Medulla oblongata (tissue), 1 donor: ENCODE results near the gene NETO1.

Source experiments
- DNase-seq: peaks from one replicate; pipeline ENCODE4 v3.0.0-alpha.2; 2015; ENCODE audit errors: extremely low spot score

Gene NETO1

DNA sequence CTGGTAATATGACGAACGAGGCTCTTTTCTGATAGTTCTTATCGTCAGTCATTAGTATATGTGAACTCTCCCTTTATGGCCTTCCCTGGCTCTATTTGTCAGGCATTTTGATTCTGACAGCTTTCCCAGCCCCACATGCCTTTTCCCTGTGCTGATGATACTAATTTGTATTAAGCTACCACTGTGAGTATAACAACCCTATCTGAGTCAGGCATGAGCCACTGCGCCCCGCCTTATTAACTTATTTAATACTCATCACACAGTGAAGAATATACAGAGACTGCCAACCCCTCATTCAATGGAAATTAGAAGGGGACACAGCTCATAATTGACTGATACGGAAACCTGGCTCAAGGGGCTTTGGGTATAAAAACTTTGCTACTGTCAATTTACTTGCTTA lies 140.0 kb downstream of the NETO1 start:
- no peak for DNase-seq

DNA sequence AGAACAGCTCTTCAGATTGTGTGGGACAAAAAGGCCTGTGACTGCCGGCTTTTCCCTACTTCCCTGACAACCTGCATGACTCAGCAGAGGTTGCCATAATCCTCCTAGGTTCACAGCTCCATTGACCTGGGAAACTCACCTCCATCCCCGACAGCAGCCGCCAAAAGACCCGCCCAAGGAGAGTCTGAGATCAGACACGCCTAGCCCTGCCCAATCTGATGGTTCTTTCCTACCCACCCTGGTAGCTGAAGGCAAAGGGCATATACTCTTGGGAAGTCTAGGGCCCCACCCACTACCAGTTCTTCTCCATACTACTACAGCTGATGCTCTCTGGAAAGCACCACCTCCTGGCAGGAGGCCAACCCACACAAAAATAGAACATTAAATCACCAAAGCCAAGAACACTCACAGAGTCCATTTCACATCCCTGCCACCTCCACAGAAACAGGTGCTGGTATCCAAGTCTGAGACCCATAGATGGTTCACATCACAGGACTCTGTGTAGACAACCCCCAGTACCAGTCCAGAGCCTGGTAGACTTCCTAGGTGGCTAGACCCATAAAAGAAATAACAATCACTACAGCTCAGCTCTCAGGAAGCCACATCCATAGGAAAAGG lies 140.6 kb downstream of the NETO1 start:
- no peak for DNase-seq

DNA sequence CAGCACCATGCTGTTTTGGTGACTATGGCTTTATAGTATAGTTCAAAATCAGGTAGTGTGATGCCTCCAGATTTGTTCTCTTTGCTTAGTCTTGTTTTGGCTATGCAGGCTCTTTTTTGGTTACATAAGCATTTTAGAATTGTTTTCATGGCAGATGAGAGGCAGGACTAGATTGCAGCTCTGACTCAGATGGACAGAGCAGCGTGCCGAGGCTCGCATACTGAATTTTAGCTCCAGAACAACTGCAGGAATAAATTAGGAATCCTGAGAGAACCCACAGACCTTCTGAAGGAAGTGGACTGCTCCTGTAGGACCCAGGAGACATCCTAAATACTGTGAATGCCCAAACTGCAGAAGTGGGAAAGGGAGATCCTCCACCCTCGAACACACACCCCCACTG lies 141.6 kb downstream of the NETO1 start:
- no peak for DNase-seq

DNA sequence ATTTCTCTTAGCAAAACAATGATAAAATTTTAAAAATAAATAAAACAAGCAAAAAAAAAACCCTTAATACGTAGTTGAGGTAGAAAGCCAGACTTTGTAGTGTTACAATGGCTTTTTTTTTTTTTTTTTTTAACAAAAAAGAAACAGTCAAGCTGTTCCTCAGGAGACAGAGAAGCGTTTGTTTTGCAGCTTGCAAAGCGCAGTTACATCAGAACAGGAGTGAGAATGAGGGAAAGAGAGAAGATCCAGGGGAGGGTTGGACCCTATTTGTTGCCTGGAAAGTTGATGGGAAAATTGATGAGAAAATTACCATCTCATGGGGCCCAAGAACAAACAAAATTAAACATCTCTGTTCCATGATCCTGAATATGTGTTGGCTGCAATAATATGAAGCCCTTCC lies 146.5 kb downstream of the NETO1 start:
- peak; percentile 50 for DNase-seq

DNA sequence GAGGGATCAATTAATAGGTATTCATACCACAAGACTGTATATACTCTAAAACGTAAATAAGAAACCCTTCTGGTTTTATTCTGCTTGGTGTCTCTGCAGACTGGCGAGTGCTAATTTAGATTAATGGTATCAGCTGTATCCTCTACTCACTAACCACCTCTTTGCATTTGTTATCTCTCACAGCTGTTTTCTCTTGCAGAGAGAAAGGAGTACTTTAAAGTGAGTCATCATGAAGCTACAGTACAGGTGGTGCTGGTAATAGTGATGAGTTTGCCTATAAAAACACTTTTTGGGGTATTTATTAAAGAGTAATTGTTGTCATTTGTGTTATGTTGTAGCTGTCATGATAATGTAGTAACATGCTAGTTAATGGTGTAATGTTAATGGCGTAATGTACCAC lies 147.7 kb downstream of the NETO1 start:
- DNase-seq: no peak

DNA sequence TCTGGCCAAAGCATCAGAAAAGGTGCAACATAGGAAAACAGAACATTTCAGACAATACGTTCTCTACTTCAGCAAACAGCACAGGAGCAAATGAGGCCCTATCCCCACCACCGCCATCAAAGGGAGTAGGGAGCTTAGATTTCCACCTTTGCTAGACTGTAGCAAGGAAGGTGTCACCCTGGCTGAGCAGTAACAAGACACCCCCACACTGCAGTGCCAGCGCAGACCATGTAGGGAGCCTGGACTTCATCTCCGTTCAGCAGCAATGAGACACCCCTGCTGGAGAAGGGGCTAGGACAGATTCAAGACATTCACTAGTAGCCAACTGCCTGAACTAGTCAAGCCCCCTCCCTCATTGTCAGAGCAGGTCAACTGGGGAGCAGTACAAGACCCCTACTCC lies 163.6 kb downstream of the NETO1 start:
- no peak for DNase-seq

DNA sequence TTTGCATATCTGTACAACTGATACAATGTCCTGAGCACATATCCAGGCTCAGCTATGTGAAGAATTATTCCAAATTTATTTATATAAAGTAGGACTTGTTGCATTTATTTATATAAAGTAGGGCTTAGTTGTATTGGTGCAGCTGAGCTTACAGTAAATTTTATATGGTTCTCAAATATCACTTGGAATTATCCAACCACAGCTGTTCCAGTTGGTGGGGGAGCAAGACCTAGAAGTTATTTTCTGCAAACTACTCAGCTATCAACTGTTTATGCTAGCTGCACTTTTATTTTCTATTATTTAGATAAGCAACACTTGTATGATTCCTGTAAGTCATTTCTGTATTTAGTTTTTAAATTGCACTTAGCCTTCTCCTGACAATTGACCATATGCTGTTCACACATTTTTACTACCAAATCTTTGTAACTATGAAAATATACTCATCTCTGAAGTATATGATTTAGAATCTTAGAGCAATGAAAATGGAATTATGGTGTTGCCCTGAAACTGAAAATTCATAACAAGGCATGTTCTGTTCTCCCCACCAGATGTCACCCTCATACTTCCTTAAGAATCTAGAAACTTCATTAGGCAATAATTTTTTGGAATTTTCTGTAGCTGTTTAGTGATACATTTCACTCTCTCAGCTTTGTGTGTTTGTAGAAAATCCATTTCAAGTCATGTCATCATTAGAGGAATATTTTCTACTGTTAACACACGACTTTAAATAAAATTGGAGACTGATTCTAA lies 166.7 kb downstream of the NETO1 start:
- peak; percentile 42 for DNase-seq

DNA sequence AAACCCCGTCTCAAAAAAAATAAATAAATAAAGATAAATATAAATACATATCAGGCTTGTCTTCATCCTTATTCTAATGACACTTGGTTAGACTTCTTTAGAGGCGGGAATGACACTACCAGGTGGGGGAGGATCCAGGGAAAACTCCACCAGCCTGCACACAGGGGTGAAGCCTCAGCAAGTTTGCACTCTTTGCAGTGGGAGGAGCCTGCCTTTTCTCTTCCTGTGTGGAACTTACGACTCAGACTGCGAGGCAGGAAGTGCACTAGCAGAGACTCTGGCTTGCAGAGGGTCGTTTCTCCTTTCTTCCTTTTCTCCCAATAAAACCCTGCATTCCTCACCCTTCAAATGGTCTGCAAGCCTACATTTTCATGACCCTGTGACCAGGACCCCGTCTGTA lies 170.1 kb downstream of the NETO1 start:
- DNase-seq: no peak

DNA sequence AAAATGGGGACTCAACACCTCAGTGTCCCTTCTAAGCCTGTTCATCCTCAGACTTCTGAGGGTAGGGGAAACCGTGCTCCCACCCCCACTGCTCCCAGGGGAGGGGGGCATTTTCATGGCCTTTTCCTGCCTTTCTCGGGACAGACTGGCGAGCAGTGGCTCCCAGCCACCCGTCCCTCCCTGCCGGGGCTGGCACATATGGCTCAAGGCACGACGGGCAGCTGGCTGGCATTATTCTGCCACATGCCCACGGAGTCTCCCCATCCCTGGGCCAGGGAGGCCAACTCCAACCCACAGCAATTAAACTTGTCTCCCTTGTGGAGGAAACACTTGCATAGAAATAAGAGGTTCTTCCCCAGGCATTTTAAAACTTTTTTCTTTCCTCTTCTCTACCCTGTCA lies 175.2 kb downstream of the NETO1 start:
- no peak for DNase-seq
